Measurements from ENCODE around the gene LYST.

GRCh38 chr1:235898126-235898525, 31.4 kb upstream of the LYST start:
- TF ChIP-seq REST (IDR thresholded peaks at IDR 0.05; ENCODE audit: insufficient read depth in 1 of 2, low read depth in 2 of 2, low read length in 2 of 2) (no peak), TAF1 (IDR thresholded peaks at IDR 0.05; ENCODE audit: borderline replicate concordance, insufficient read depth, low read length) (no peak)

All from PFSK-1 (cell line).